Bronchial epithelial cell (primary cell): Measurements from ENCODE around the gene IL6. TPM values are rescaled to one million over a fixed set of nuclear protein-coding genes. Genes with fewer than 3 reads are reported as not detected.
"Not testable (repeated sequence)": the region's sequence is repeated elsewhere in the genome, so short reads cannot be mapped to it uniquely, and the experiment has no call there.

Experiments used
- DNase-seq: peaks from one replicate; pipeline ENCODE4 v3.0.0-alpha.2; 2010; ENCODE audit warnings: low read depth
- FAIRE-seq: peaks from 2 replicates; lab custom pipeline; 2011; peaks lifted over from hg19 to GRCh38; lab: Jason Lieb, UNC
- H3K27me3 ChIP-seq: 2 replicates; pipeline ENCODE4 v1.5.1; 2011; ENCODE audit warnings: low read length; ENCODE audit not compliant: control insufficient read depth, insufficient read depth
- H3K36me3 ChIP-seq: 2 replicates; pipeline ENCODE4 v1.5.1; 2011; ENCODE audit warnings: low read length; ENCODE audit not compliant: control insufficient read depth, insufficient read depth
- H3K4me3 ChIP-seq: 2 replicates; pipeline ENCODE4 v1.5.1; 2011; ENCODE audit warnings: mild to moderate bottlenecking, low read depth, low read length, control low read depth
- CTCF ChIP-seq: IDR thresholded peaks from 2 replicates; pipeline ENCODE4 v1.5.1; 2011; ENCODE audit warnings: mild to moderate bottlenecking, moderate library complexity, low read length, control low read depth, inconsistent platforms; ENCODE audit not compliant: insufficient read depth, severe bottlenecking
- total RNA-seq: library from RNA; depleted of rRNA; stranded (reverse); fragments of >200 nt; gene quantifications from 2 replicates; pipeline ENCODE4 v1.2.1, GENCODE V29; 2014

Gene IL6
- total RNA-seq, 1 donor from 2014 or later = 0.53 TPM

- Histone ChIP-seq H3K36me3 (no peaks in the 10 kb centered on the region), H3K4me3 (no peak overlapping the region), H3K27me3 (peaks cover 13% of the 10 kb centered on the region)
- no peak for DNase-seq
- no peak for FAIRE-seq
- no peak for TF ChIP-seq CTCF
Measured at GRCh38 chr7:22683379-22683778, 43.6 kb upstream of the IL6 start.

DNA sequence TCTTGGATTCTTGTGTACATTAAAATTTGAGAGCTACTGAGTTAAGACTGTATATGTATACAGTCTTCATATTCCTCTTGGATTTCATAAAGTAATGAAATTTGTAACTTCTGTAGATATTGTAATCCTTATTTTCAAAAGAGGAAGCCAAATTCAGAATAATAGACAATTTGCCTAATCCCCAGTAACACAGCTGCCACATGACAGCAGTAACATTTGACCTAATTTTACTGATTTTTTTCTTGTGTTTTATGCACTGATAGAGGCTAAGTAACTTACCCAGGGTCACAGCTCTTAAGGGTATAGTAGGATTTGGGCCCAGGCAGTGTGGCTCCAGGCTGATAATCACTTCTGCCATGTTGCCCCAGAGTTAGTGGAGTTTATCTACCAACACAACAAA is 40.4 kb upstream of the IL6 start:
- Histone ChIP-seq H3K27me3 (peaks cover 6% of the 10 kb centered on the region), H3K4me3 (no peak overlapping the region), H3K36me3 (no peaks in the 10 kb centered on the region)
- DNase-seq = no peak
- TF ChIP-seq CTCF = no peak
- FAIRE-seq = no peak

GRCh38 chr7:22688084-22688483 is 38.9 kb upstream of the IL6 start:
- FAIRE-seq (no peak), DNase-seq (no peak)
- Histone ChIP-seq H3K4me3 (no peak overlapping the region), H3K36me3 (no peaks in the 10 kb centered on the region), H3K27me3 (peaks cover 4% of the 10 kb centered on the region)
- no peak for TF ChIP-seq CTCF

DNA sequence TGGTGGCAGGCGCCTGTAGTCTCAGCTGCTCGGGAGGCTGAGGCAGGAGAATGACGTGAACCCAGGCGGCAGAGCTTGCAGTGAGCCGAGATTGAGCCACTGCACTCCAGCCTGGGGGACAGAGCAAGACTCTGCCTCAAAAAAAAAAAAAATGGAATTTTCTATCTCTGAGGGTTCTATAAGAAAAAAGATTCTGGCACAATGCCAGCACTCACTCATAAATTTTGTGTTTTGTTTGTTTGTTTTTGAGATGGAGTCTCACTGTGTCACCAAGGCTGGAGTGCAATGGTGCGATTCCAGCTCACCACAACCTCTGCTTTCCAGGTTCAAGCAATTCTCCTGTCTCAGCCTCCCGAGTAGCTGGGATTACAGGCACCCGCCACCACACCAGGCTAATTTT is 38.1 kb upstream of the IL6 start:
- H3K27me3 ChIP-seq, H3K4me3 ChIP-seq, FAIRE-seq, DNase-seq, H3K36me3 ChIP-seq: not testable (repeated sequence)

- no peak overlapping the region for H3K4me3 ChIP-seq
- TF ChIP-seq CTCF = no peak
- H3K36me3 ChIP-seq = no peaks in the 10 kb centered on the region
- no peaks in the 10 kb centered on the region for H3K27me3 ChIP-seq
- FAIRE-seq = no peak
- DNase-seq = no peak
Measured at GRCh38 chr7:22694597-22695207, 32.3 kb upstream of the IL6 start.

GRCh38 chr7:22695476-22696132 is 31.4 kb upstream of the IL6 start:
- DNase-seq = no peak
- Histone ChIP-seq H3K27me3 (no peaks in the 10 kb centered on the region), H3K36me3 (no peaks in the 10 kb centered on the region), H3K4me3 (no peak overlapping the region)
- FAIRE-seq = no peak
- TF ChIP-seq CTCF = no peak
